Activated naive CD4-positive, alpha-beta T cell treated with anti-CD3 and anti-CD28 coated beads, Interleukin-2, amount 50 U/mL, for 16 hours (primary cell): Measurements from ENCODE around the gene RXRG.

Source experiments
- DNase-seq: peaks from one replicate; pipeline ENCODE4 v3.0.0-alpha.2; 2020

The RXRG gene

DNA sequence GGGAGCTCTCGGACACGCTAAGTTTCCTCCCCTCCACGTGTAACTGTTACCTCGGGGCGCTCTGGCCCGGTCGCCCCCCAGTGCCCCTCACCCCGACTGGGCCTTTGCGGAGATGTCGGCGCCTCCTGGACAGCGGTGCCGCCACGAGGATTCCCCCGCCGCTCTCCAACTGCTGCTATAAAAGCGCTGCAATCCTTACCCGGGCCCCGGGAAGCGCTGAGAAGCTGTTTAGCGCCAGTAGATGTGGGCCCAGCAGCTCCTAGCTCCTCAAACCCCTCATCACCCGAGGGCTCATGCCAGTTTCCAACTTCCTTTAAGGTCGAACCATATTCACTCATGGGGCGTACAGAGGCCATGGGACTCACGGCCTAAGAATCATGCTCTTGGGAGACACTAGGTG, 88.0 kb downstream of the RXRG start:
- no peak for DNase-seq

DNA sequence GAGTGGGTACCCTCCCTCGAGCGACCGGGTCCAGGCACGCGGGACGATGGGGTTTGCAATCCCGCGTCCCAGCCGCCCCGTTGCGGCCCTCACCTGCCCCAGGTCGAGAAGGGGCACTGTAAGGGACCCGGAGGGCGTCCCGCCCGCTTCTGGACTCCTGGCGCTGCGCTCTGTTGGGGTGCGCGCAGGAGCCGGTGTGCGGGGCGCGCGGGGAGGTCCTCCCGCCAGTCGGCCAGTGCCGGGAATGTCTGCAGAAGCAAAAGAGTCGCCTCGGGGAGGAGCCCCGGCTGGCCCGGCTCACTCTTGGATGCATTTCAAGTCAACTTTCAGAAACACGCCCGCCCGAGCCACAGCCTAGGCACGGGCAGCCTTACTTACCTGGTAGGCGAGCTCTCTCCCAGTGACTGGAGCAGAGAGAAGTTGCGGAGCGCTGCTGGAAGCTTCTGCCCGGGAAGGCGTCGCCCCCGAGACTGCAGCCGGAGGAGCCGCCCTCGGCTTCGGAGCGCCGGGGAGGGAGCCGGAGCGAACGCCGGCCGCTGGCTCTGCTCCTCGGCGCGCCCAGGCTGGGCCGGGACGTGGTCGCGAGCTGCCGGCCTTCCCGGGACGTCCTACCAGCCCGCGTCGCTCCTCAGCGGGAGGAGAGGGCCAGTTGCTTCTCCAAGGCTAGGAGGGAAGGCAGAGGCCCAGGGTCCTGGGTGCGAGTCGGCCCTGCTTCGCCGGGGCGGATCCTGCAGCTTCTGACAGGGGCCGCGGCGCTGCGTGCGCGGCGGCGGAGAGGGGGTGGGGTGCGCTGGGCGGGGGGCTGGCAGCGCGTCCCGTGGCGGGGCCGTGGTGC, 88.7 kb downstream of the RXRG start, which contains the start of gene LMX1A:
LMX1A (minus strand) TSS at position 739 of the 835 bp plus-strand sequence. CDS start 1,156 bp downstream, outside the sequence.
- no peak for DNase-seq

DNA sequence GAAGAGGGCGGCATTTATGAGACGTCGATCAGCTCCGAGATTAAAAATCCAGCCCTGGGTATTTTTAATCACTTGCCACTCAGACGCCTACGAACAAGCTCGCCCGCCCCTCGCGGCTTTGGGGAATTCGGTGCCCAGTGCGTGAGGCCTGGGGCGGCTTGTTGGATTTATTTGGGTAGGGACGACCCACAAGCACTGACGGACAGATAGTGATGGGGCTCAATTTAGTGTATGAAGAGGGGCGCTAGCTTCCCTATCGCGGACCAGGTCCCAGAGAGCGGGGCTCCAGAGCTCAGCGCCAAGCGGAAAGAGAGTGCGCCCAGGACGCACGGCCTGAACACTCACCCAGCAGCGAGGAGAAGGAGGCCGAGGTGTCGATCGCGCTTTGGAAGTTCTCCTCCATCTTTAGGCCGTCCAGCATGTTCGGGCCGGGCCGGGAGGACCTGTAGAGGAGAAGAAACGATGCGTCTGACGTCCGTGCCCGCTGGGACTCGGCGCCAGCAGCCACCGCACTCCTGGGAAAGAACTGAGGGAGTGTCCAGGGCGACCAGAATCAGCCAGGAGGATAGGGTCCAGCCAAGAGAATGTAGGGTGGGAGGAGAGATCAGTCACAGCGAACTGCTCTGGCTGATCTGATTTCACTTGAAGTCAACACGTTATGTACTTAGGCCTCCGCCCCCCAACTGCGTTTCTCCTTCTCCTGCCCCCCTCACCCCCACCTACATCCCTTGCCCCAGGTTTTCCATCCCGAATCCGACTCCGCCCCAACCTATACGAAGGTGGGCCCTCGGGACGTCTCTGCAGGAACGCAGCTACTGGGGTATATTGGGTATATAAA, 89.6 kb downstream of the RXRG start:
- no peak for DNase-seq

DNA sequence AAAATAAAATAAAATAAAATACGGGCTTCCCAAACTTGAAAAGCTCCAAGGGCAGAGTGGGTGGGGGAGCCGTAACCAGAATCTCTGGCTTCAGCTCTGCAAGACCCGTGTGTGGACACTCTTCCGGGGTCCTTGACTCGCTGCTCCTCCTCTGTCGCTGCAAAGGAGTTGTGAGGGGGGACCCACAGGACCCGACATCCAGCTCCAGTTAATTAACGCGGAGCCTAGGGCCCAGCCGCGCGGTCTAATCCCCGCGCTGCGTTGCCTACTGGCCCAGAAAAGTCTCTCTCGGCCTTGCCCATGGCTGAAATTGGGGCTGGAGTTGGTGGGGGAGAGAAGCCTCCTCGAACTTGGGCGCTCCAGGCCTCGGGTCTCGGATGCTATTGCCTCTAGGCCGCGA, 90.2 kb downstream of the RXRG start:
- DNase-seq = no peak

DNA sequence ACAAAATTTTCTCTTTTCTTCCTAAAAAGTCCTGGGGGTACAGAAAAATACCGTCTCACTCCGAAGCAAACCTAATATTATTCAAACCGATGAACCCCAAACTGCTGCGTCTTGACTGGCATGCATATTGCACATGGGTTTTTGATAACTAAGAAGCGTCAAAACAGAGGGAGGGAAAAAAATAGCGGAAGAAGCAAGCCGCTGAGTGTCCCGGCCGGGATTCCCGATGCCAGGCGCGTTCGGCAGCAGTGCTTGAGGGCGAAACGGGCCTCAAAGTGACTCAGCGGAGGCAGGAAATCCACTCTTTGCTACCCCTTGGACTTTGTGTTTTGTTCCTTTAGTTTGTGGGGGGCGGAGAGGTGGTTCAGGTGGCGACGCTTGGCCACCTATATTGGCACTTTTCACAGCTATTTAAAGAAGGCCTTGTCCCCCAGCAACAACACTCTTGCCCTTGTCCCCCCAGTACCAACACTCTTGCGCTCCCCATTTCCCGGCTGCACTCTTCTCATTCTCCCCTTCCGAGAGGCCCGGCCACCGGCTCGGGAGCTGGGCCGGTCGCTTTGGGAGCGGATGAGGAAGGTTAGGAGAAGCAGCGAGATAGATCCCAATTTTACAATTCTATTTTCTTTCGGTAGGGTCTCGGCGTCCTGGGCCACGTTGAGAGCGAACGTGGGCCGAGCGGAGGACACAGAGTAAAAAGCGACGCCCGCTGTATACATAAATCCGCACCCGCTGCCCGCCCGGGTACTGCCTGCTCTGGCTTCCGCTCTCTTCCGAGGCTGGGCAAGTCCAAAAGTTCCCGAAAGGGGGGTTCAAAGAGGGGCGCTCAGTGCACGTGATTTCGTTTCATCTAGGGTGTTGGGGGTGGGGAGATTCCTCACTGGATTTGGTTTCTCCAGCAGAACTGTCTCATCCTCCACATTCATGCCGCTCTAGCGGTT, 90.9 kb downstream of the RXRG start:
- DNase-seq = no peak

DNA sequence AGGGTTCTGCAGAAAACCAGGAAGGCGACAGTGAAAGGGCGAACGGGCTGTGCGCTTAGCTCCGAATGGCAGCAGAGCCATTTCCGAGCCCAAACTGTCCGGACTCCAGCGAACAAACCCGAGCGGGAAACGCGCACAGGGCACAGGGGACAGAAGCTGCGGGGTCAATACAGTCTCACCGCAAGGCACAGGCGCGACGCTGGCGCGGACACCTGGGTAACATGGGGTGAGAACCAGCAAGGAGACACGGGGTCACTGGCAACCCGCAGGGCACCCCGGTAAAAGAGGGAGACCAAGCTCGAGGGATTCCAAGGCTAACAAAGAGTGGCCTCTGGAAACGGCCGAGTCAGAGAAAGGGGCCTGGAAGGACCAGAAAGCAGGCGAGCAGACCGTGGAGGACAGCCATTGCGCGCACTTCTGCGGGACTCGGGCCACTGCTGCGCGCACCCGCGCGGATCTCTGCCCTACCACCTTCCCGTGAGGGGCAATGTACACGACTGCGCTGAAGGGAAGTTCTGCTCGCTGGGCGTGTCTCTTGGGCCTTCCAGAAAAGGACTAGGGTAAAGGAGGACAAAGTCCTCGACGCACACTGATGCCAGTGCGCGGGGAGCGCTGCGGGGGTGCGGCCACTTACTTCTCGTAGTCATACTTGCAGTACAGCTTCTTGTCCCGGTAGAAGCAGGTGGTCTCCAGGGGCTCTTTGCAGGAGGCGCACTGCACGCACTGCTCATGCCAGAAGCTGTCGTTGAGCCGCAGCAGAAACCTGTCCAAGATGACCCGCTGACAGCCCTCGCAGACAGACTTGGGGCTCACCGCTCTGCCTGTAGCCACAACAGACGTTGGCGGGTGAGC, 92.3 kb downstream of the RXRG start:
- DNase-seq = no peak

DNA sequence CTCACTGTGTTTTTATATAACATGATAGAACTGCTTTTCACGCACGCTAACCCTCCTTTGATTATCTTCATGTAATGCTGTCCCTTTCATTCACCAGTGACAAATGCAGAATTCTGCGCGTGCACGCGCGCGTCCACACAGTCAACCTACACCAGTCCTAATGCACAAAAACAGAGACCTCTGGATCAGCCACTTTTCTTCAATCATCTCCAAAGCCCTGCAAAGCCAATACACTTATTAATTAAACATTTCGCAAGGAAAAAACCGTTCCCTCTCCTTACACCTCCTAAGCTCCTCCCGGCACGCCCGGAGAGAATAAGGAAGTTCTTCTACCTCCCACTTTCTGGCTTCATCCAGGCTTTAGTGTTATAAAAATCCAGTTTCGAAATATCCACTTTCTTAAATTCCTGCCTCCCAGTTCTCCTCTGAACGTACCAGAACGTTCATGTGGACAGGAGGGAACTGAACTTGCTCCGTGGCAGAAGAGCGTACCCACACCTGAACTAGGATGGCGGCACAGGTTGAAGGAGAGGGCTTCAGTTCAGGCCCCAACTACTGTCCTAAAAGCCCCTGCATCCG, 93.0 kb downstream of the RXRG start:
- DNase-seq = no peak
